KMS-11 (cell line): ENCODE results near the gene FXYD2.

Experiments used
- H2AFZ ChIP-seq: fragments of 200-600 bp; sonication (generic); 2 replicates; pipeline ENCODE4 v1.6.1; 2016; ENCODE audit warnings: antibody characterized with exemption, mixed run types, low read depth
- H3K27ac ChIP-seq: fragments of 200-600 bp; sonication (generic); 2 replicates; pipeline ENCODE4 v1.6.1; 2016; ENCODE audit warnings: mild to moderate bottlenecking, mixed run types
- H3K27me3 ChIP-seq: fragments of 200-600 bp; sonication (generic); 2 replicates; pipeline ENCODE4 v1.6.1; 2017; ENCODE audit warnings: mild to moderate bottlenecking, low read depth, mixed run types, moderate library complexity; ENCODE audit not compliant: insufficient read depth
- H3K36me3 ChIP-seq: fragments of 200-600 bp; sonication (generic); 2 replicates; pipeline ENCODE4 v1.6.1; 2017; ENCODE audit warnings: mild to moderate bottlenecking, mixed run types; ENCODE audit not compliant: insufficient read depth
- H3K4me1 ChIP-seq: fragments of 200-600 bp; sonication (generic); 2 replicates; pipeline ENCODE4 v1.6.1; 2016; ENCODE audit warnings: mild to moderate bottlenecking, low read depth, mixed run types; ENCODE audit not compliant: poor library complexity, severe bottlenecking
- H3K4me2 ChIP-seq: fragments of 200-600 bp; sonication (generic); 2 replicates; pipeline ENCODE4 v1.7.0; 2016; ENCODE audit warnings: mild to moderate bottlenecking, mixed run types
- H3K4me3 ChIP-seq: fragments of 200-600 bp; sonication (generic); IDR thresholded peaks from 2 replicates; pipeline ENCODE4 v1.6.1; 2017; ENCODE audit warnings: low read depth, low read length, mixed read lengths; ENCODE audit not compliant: insufficient read depth
- H3K79me2 ChIP-seq: fragments of 200-600 bp; sonication (generic); 2 replicates; pipeline ENCODE4 v1.6.1; 2016; ENCODE audit warnings: low read depth, mixed run types; ENCODE audit not compliant: insufficient read depth
- H3K9ac ChIP-seq: fragments of 200-600 bp; sonication (generic); 2 replicates; pipeline ENCODE4 v1.6.1; 2016; ENCODE audit warnings: mild to moderate bottlenecking, mixed run types
- H4K20me1 ChIP-seq: fragments of 200-600 bp; sonication (generic); 2 replicates; pipeline ENCODE4 v1.6.1; 2016; ENCODE audit warnings: mild to moderate bottlenecking, mixed run types; ENCODE audit not compliant: insufficient read depth
- CTCF ChIP-seq: fragments of 200-600 bp; sonication (generic); conservative IDR thresholded peaks from 2 replicates; pipeline ENCODE4 v1.6.1; 2017; ENCODE audit warnings: low read depth, mild to moderate bottlenecking, antibody characterized with exemption, low read length, moderate library complexity, mixed read lengths

The FXYD2 gene

GRCh38 chr11:117770061-117770460 lies 54.5 kb downstream of the FXYD2 start:
- no peaks in the 10 kb centered on the region for H3K79me2 ChIP-seq
- H3K36me3 ChIP-seq, result no peaks in the 10 kb centered on the region
- no peak overlapping the region for H3K9ac ChIP-seq
- no peaks in the 10 kb centered on the region for H4K20me1 ChIP-seq
- H3K4me1 ChIP-seq, result no peaks in the 10 kb centered on the region
- no peak for TF ChIP-seq CTCF
- no peak overlapping the region for H3K27ac ChIP-seq
- H3K4me2 ChIP-seq, result no peak overlapping the region
- no peak overlapping the region for H2AFZ ChIP-seq
- no peak overlapping the region for H3K4me3 ChIP-seq
- H3K27me3 ChIP-seq, result no peaks in the 10 kb centered on the region
